Forelimb muscle (tissue), 1 donor: ENCODE data around the gene SPATA13. TPM values are rescaled to one million over a fixed set of nuclear protein-coding genes. Genes with fewer than 3 reads are reported as not detected.
"Not testable (repeated sequence)": the region's sequence is repeated elsewhere in the genome, so short reads cannot be mapped to it uniquely, and the experiment has no call there.

Source experiments
- DNase-seq: peaks from one replicate; pipeline ENCODE4 v3.0.0-alpha.2; 2013; ENCODE audit warnings: low read depth
- polyA plus RNA-seq: library from polyadenylated mRNA; unstranded; fragments of 120-200 nt; gene quantifications from one replicate; pipeline ENCODE4 v1.2.1, GENCODE V29; 2013; ENCODE audit not compliant: insufficient read length

The SPATA13 gene
- polyA plus RNA-seq: 3.4 TPM

DNA sequence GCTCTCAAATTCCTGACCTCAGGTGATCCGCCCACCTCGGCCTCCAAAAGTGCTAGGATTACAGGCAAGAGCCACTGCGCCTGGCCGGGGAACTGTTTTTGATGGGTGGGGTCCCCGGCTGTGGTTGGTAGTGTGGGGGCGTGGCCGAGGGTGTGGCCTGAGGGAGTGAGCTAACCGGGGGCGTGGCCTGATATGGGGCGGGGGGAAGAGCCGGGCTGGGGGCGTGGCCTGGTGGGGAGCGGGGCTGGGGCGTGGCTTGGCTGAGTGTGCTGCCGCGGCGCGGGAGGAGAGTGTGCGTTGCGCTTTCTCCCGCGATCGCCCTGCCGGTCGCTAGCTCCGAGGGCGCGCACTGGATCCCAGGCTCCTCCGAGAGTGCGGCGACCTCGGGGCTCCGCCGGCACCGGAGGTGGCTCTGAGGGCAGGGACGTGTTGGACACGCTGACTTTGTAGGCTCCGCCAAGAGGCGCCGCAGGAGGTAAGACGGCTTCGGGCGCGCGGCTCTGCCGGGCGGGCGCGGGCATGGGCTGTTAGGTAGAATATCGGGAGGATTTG lies at the start of gene SPATA13:
Gene SPATA13 (plus strand): TSS at position 263 of the 552 bp plus-strand sequence. CDS start 62,210 bp downstream, outside the sequence.
- no peak for DNase-seq

GRCh38 chr13:24112791-24113190 lies 47.7 kb upstream of the SPATA13 start:
- DNase-seq: no peak

- no peak for DNase-seq
These were observed 44.8 kb upstream of the SPATA13 start for GRCh38 chr13:24115671-24116070.

- no peak for DNase-seq
These were observed 44.4 kb upstream of the SPATA13 start for GRCh38 chr13:24116131-24116530.

GRCh38 chr13:24118576-24118975 lies 41.9 kb upstream of the SPATA13 start:
- no peak for DNase-seq

- DNase-seq: no peak
These were observed 40.7 kb upstream of the SPATA13 start for GRCh38 chr13:24119626-24120508.

DNA sequence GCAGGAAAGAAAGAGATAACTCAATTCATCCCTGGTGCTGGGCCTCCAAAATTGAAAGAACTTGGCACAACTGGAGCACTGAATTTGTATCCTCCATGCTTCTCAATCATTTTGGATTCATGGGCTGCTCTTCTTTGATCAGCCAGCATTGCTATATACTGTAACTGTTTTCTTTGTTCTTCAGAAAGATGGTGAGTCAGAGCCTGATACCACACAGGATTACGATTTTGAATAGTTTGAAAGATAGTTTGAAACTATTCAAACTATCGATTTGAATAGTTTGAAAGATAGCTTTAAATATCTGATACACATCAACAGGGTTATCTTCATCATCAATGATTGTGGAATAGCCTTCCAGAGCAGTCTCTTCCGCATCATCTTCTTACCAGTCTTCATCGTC lies 38.5 kb upstream of the SPATA13 start:
- not testable (repeated sequence) for DNase-seq

- no peak for DNase-seq
These were observed 38.0 kb upstream of the SPATA13 start for GRCh38 chr13:24122569-24122968.

GRCh38 chr13:24123761-24124160 lies 36.8 kb upstream of the SPATA13 start:
- no peak for DNase-seq

GRCh38 chr13:24124789-24125476 lies 35.6 kb upstream of the SPATA13 start:
- no peak for DNase-seq

GRCh38 chr13:24127116-24127631 lies 33.3 kb upstream of the SPATA13 start:
- no peak for DNase-seq

GRCh38 chr13:24128112-24128511 lies 32.4 kb upstream of the SPATA13 start:
- no peak for DNase-seq

- no peak for DNase-seq
These were observed 31.6 kb upstream of the SPATA13 start for GRCh38 chr13:24128962-24129361.

GRCh38 chr13:24129914-24130774 lies 30.4 kb upstream of the SPATA13 start:
- DNase-seq: no peak

DNA sequence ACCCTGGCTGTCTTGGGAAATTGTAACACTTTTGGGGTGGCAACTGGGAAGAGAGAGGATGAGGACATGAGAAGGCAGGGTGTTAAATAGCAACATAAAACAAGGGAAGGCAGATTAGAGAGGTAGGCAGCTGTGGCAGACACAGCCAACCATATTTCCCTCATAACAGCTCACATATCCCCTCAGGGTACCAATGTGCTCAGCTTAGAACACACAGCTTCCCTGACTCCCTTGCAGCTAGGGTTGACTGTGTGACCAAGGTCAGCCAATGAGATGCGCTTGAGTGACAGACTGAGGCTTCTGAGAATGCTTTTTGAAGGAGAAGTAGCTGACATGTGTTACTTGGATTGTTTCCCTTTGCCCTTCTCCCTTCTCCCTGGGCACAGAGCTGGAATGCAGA lies 28.8 kb upstream of the SPATA13 start:
- DNase-seq: no peak

- no peak for DNase-seq
These were observed 27.3 kb upstream of the SPATA13 start for GRCh38 chr13:24133021-24133795.

DNA sequence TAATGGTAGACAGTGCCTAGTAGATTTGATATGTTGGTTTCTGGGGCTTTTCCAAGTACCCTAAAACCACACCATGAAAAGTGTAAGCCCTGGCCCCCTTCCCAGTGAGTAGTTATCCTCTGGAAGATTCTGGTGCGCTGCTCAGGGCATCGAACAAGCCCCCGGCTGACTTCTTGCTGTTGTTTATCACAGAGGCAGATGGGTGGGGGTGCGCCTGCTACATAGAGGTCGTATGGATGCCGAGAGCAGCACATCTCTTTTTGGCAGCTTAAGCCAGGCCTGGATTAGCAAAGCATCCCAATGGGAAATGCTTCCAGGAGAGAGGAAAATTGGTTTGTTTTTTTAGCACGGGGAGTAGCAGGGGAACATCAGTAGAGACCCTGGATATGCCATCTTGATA lies 26.3 kb upstream of the SPATA13 start:
- DNase-seq: no peak

DNA sequence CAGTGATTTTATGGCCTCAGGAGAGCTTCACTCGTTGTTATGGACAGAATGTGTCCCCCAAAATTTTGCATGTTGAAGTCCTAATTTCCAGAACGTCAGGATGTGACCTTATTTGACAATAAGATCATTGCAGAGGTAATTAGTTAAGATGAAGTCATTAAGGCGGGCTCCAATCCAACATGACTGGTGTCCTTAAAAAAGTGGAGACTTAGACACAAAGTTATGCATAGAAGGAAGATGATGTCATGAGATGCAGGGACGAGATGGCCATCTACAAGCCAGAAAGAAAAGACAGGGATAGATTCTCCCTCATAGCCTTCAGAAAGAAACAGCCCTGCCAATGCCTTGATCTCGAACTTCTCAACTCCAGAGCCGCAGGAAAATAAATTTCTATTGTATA lies 25.8 kb upstream of the SPATA13 start:
- no peak for DNase-seq

DNA sequence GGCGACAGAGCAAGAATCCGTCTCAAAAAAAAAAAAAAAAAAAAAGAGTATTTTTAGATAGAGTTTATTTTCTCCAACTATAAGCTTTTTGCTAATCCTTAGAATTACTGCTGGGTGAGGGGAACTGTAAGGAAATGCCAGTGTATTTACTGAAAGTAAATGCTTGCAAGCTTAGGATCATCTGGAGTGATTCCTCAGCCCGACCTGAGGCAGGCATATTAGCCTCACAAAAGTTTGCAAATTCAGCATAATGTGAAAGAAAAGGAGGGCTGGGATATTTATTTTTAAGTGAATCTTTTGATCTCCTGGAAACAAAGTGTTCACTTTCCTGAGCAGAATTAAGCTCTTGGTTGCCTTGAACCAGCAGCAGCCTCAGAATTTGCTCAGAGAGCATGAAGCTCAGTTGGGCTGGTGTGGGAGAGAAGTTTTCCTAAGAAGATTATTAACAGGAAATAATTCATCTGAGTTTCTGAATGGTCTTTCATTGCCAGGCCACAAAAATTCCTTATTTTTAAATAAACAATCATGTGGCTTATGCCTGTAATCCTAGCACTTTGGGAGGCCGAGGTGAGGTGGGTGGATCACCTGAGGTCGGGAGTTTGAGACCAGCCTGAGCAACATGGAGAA lies 24.7 kb upstream of the SPATA13 start:
- DNase-seq: no peak

DNA sequence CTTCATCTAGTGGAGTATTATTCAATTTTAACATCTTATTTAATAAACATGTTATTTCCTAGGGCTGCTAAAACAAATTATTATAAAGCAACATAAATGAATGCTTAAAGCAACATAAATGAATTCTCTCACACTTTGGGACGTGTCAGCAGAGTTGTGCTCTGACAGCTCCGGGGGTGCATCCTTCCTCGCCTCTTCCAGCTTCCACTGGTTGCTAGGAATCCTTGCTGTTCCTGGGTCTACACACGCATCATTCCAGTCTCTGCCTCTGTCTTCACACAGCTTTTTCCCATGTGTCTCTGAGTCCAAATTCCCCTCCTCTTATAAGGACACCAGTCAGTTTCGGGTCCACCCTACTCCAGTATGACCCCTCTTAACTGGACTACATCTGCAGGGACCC lies 21.6 kb upstream of the SPATA13 start:
- DNase-seq: no peak
